Mesendoderm (in vitro differentiated cells): ENCODE data around the gene MECP2.

Experiments used
- DNase-seq: peaks from one replicate; pipeline ENCODE4 v3.0.0; 2013
- H2AK5ac ChIP-seq: 2 replicates; pipeline ENCODE4 v1.6.1; 2013; ENCODE audit warnings: low read length, inconsistent platforms
- H2BK120ac ChIP-seq: 2 replicates; pipeline ENCODE4 v1.6.1; 2013; ENCODE audit warnings: low read depth, mild to moderate bottlenecking, low read length, moderate library complexity, mixed read lengths
- H2BK15ac ChIP-seq: replicated peaks from 2 replicates; pipeline ENCODE4 v1.6.1; 2013; ENCODE audit warnings: low read depth, mild to moderate bottlenecking, moderate library complexity
- H2BK5ac ChIP-seq: 2 replicates; pipeline ENCODE4 v1.6.1; 2013; ENCODE audit warnings: low read length, inconsistent platforms
- H3K18ac ChIP-seq: 2 replicates; pipeline ENCODE4 v1.6.1; 2013; ENCODE audit warnings: mild to moderate bottlenecking, low read length, mixed read lengths
- H3K23ac ChIP-seq: one replicate; pipeline ENCODE4 v1.6.1; 2013; ENCODE audit warnings: low read length
- H3K27ac ChIP-seq: 2 replicates; pipeline ENCODE4 v1.5.1; 2013; ENCODE audit warnings: low read depth, mild to moderate bottlenecking, inconsistent platforms, low read length, moderate library complexity
- H3K27me3 ChIP-seq: 2 replicates; pipeline ENCODE4 v1.6.1; 2013; ENCODE audit warnings: low read length, control low read depth, mild to moderate bottlenecking, inconsistent platforms; ENCODE audit not compliant: insufficient read depth, poor library complexity
- H3K36me3 ChIP-seq: 2 replicates; pipeline ENCODE4 v1.6.1; 2013; ENCODE audit warnings: low read length, inconsistent platforms; ENCODE audit not compliant: control insufficient read depth, insufficient read depth
- H3K4ac ChIP-seq: one replicate; pipeline ENCODE4 v1.6.1; 2013; ENCODE audit warnings: low read depth, mild to moderate bottlenecking, low read length, moderate library complexity
- H3K4me1 ChIP-seq: 2 replicates; pipeline ENCODE4 v1.6.1; 2013; ENCODE audit warnings: low read depth, low read length, inconsistent platforms; ENCODE audit not compliant: control insufficient read depth
- H3K4me2 ChIP-seq: 2 replicates; pipeline ENCODE4 v1.6.1; 2013; ENCODE audit warnings: low read length
- H3K4me3 ChIP-seq: 2 replicates; pipeline ENCODE4 v1.5.1; 2013; ENCODE audit warnings: mild to moderate bottlenecking, low read length
- H3K56ac ChIP-seq: one replicate; pipeline ENCODE4 v1.6.1; 2013; ENCODE audit warnings: low read length
- H3K79me1 ChIP-seq: 2 replicates; pipeline ENCODE4 v1.6.1; 2013; ENCODE audit warnings: low read length, inconsistent platforms
- H3K79me2 ChIP-seq: 2 replicates; pipeline ENCODE4 v1.6.1; 2013; ENCODE audit warnings: mild to moderate bottlenecking, low read length; ENCODE audit not compliant: control insufficient read depth, insufficient read depth
- H3K9ac ChIP-seq: 2 replicates; pipeline ENCODE4 v1.6.1; 2013; ENCODE audit warnings: low read length, inconsistent platforms
- H4K5ac ChIP-seq: one replicate; pipeline ENCODE4 v1.6.1; 2013; ENCODE audit warnings: low read length
- H4K8ac ChIP-seq: one replicate; pipeline ENCODE4 v1.6.1; 2013; ENCODE audit warnings: low read depth, mild to moderate bottlenecking, control low read depth, low read length, moderate library complexity
- WGBS: extraction: QIAGEN DNeasy Blood & Tissue Kit; methylation state at CpG from one replicate; pipeline ENCODE4 v1.1.7; 2013; ENCODE audit warnings: low lambda C conversion rate, missing lambda C conversion rate; ENCODE audit not compliant: insufficient coverage; ENCODE audit errors: extremely low coverage; 5-methylcytosine and 5-hydroxymethylcytosine counted together

Gene MECP2

GRCh38 chrX:154140206-154140605, 42.7 kb upstream of the MECP2 start:
- Histone ChIP-seq H2BK5ac (no peak overlapping the region), H3K36me3 (no peaks in the 10 kb centered on the region), H3K23ac (no peak overlapping the region), H3K9ac (no peak overlapping the region), H3K27me3 (no peaks in the 10 kb centered on the region), H3K79me1 (no peaks in the 10 kb centered on the region), H3K56ac (no peak overlapping the region), H3K4ac (no peak overlapping the region), H4K5ac (no peak overlapping the region), H3K27ac (no peak overlapping the region), H3K4me3 (no peak overlapping the region), H3K4me2 (no peak overlapping the region), H2BK15ac (no peak overlapping the region), H2AK5ac (no peak overlapping the region), H3K79me2 (no peaks in the 10 kb centered on the region), H4K8ac (no peak overlapping the region), H3K4me1 (no peaks in the 10 kb centered on the region), H2BK120ac (no peak overlapping the region), H3K18ac (no peak overlapping the region)
- no CpG with 5 or more reads among the region's 12 CpGs for WGBS
- no peak for DNase-seq

GRCh38 chrX:154138857-154139256, 41.3 kb upstream of the MECP2 start:
- Histone ChIP-seq H3K4ac (no peak overlapping the region), H3K79me1 (no peaks in the 10 kb centered on the region)
- no CpG with 5 or more reads among the region's 10 CpGs for WGBS

GRCh38 chrX:154136627-154137161, 39.2 kb upstream of the MECP2 start:
- DNase-seq = peak; percentile 85
- Histone ChIP-seq H2AK5ac (no peak overlapping the region), H3K4me3 (no peak overlapping the region), H3K27ac (no peak overlapping the region), H3K79me1 (no peaks in the 10 kb centered on the region), H2BK15ac (no peak overlapping the region), H3K23ac (no peak overlapping the region), H4K5ac (no peak overlapping the region), H4K8ac (no peak overlapping the region), H3K56ac (peak overlapping the region; percentile 67), H3K4me2 (no peak overlapping the region), H3K4ac (no peak overlapping the region), H3K79me2 (no peaks in the 10 kb centered on the region), H3K36me3 (no peaks in the 10 kb centered on the region), H3K27me3 (no peaks in the 10 kb centered on the region), H3K9ac (no peak overlapping the region), H2BK5ac (no peak overlapping the region), H3K4me1 (no peaks in the 10 kb centered on the region), H2BK120ac (no peak overlapping the region), H3K18ac (no peak overlapping the region)
- no CpG with 5 or more reads among the region's 44 CpGs for WGBS

More at GRCh38 chrX:154138857-154139256, 41.3 kb upstream of the MECP2 start:
- Histone ChIP-seq H2BK120ac (no peak overlapping the region), H3K27ac (no peak overlapping the region), H3K27me3 (no peaks in the 10 kb centered on the region), H4K5ac (no peak overlapping the region), H3K9ac (no peak overlapping the region), H2BK5ac (no peak overlapping the region), H3K36me3 (no peaks in the 10 kb centered on the region), H3K4me2 (no peak overlapping the region), H3K18ac (no peak overlapping the region), H3K56ac (no peak overlapping the region), H3K4me3 (no peak overlapping the region), H2BK15ac (no peak overlapping the region), H3K23ac (no peak overlapping the region), H3K79me2 (no peaks in the 10 kb centered on the region), H2AK5ac (no peak overlapping the region), H3K4me1 (no peaks in the 10 kb centered on the region), H4K8ac (no peak overlapping the region)
- DNase-seq = no peak

- H3K79me1 ChIP-seq = no peaks in the 10 kb centered on the region
- H3K4me1 ChIP-seq = no peaks in the 10 kb centered on the region
- H3K27ac ChIP-seq = no peak overlapping the region
- H2AK5ac ChIP-seq = no peak overlapping the region
- DNase-seq = no peak
- H3K4me2 ChIP-seq = no peak overlapping the region
- H3K79me2 ChIP-seq = no peaks in the 10 kb centered on the region
- no peak overlapping the region for H3K56ac ChIP-seq
- H4K5ac ChIP-seq = no peak overlapping the region
- no peak overlapping the region for H3K23ac ChIP-seq
- WGBS = no CpG with 5 or more reads among the region's 7 CpGs
- no peak overlapping the region for H3K18ac ChIP-seq
- no peak overlapping the region for H2BK5ac ChIP-seq
- no peak overlapping the region for H4K8ac ChIP-seq
- H3K27me3 ChIP-seq = no peaks in the 10 kb centered on the region
- H3K9ac ChIP-seq = no peak overlapping the region
- H2BK15ac ChIP-seq = no peak overlapping the region
- no peaks in the 10 kb centered on the region for H3K36me3 ChIP-seq
- H2BK120ac ChIP-seq = no peak overlapping the region
- H3K4me3 ChIP-seq = no peak overlapping the region
- no peak overlapping the region for H3K4ac ChIP-seq
Observed at GRCh38 chrX:154135458-154136229, 38.1 kb upstream of the MECP2 start.

GRCh38 chrX:154132366-154132765, 34.8 kb upstream of the MECP2 start:
- Histone ChIP-seq H3K4me3 (no peak overlapping the region), H3K4me1 (no peaks in the 10 kb centered on the region), H3K27ac (no peak overlapping the region), H3K4ac (no peak overlapping the region), H3K23ac (no peak overlapping the region), H3K9ac (no peak overlapping the region), H3K27me3 (no peaks in the 10 kb centered on the region), H2BK15ac (no peak overlapping the region), H3K36me3 (no peaks in the 10 kb centered on the region), H3K4me2 (no peak overlapping the region), H3K18ac (no peak overlapping the region), H3K79me2 (no peaks in the 10 kb centered on the region), H3K56ac (no peak overlapping the region), H2BK120ac (no peak overlapping the region), H3K79me1 (no peaks in the 10 kb centered on the region), H4K5ac (no peak overlapping the region), H2BK5ac (no peak overlapping the region), H4K8ac (no peak overlapping the region), H2AK5ac (no peak overlapping the region)
- DNase-seq = no peak
- WGBS = no CpG with 5 or more reads among the region's 9 CpGs

GRCh38 chrX:154131955-154132354, 34.4 kb upstream of the MECP2 start:
- Histone ChIP-seq H3K18ac (no peak overlapping the region), H3K27me3 (no peaks in the 10 kb centered on the region), H3K4ac (no peak overlapping the region), H2AK5ac (no peak overlapping the region), H3K36me3 (no peaks in the 10 kb centered on the region), H3K4me3 (no peak overlapping the region), H2BK5ac (no peak overlapping the region), H3K4me2 (no peak overlapping the region), H2BK120ac (no peak overlapping the region), H3K4me1 (no peaks in the 10 kb centered on the region), H3K9ac (no peak overlapping the region), H3K79me1 (no peaks in the 10 kb centered on the region), H3K27ac (no peak overlapping the region), H3K79me2 (no peaks in the 10 kb centered on the region), H4K8ac (no peak overlapping the region), H2BK15ac (no peak overlapping the region), H3K23ac (no peak overlapping the region), H3K56ac (no peak overlapping the region), H4K5ac (no peak overlapping the region)
- no CpG with 5 or more reads among the region's 4 CpGs for WGBS
- DNase-seq = no peak
